Liver (tissue), 9 donors: ENCODE results near the gene PHF19. TPM values are rescaled to one million over a fixed set of nuclear protein-coding genes. Genes with fewer than 3 reads are reported as not detected.

ENCODE experiments used
- DNase-seq: peaks from one replicate; pipeline ENCODE4 v3.0.0-alpha.2; 2017; ENCODE audit warnings: low spot score
- H3K27ac ChIP-seq, 2 donors: one replicate each; pipeline ENCODE4 v1.7.0; 2013; ENCODE audit warnings: inconsistent platforms in 2 of 2, low read length in 2 of 2, control low read depth in 1 of 2, low read depth in 1 of 2, mild to moderate bottlenecking in 1 of 2
- H3K27me3 ChIP-seq, 4 donors: one replicate each; pipeline versions ENCODE4 v1.6.1 to v1.7.0; 2013; ENCODE audit warnings: low read length in 3 of 4, inconsistent platforms in 1 of 4, mild to moderate bottlenecking in 1 of 4, moderate library complexity in 1 of 4; ENCODE audit not compliant: control insufficient read depth in 4 of 4, insufficient read depth in 4 of 4
- H3K36me3 ChIP-seq, 4 donors: one replicate each; pipeline versions ENCODE4 v1.6.1 to v1.7.0; 2013; ENCODE audit warnings: low read length in 3 of 4, mild to moderate bottlenecking in 3 of 4, low read depth in 1 of 4, moderate library complexity in 1 of 4; ENCODE audit not compliant: control insufficient read depth in 4 of 4, insufficient read depth in 3 of 4
- H3K4me1 ChIP-seq, 4 donors: one replicate each; pipeline versions ENCODE4 v1.6.1 to v1.7.0; 2013; ENCODE audit warnings: low read length in 3 of 4, mild to moderate bottlenecking in 3 of 4, moderate library complexity in 1 of 4; ENCODE audit not compliant: control insufficient read depth in 4 of 4, insufficient read depth in 4 of 4
- H3K4me3 ChIP-seq, 3 donors: one replicate each; pipeline versions ENCODE4 v1.6.1 to v1.7.0; 2013; ENCODE audit warnings: low read length in 3 of 3, control low read depth in 1 of 3, low read depth in 1 of 3, mild to moderate bottlenecking in 1 of 3
- H3K9ac ChIP-seq, 2 donors: one replicate each; pipeline ENCODE4 v1.7.0; 2013; ENCODE audit warnings: low read length in 2 of 2, mild to moderate bottlenecking in 2 of 2, moderate library complexity in 2 of 2, control low read depth in 1 of 2, low read depth in 1 of 2
- H3K9me3 ChIP-seq, 4 donors: one replicate each; pipeline versions ENCODE4 v1.6.1 to v1.7.0; 2013; ENCODE audit warnings: low read length in 3 of 4; ENCODE audit not compliant: control insufficient read depth in 4 of 4
- CTCF ChIP-seq: fragments of 150-350 bp; IDR thresholded peaks from 2 replicates; pipeline ENCODE4 v1.5.1; 2017; ENCODE audit warnings: improper control_type of control experiment, low read depth, low read length; ENCODE audit not compliant: missing input control
- EGR1 ChIP-seq, 2 donors: IDR thresholded peaks; 2 replicates each; pipeline ENCODE4 v1.6.1; 2016 to 2018; ENCODE audit warnings: antibody characterized with exemption in 2 of 2, low read depth in 2 of 2
- FOXA2 ChIP-seq: IDR thresholded peaks from 2 replicates; pipeline ENCODE4 v1.6.1; 2016; ENCODE audit warnings: antibody characterized with exemption
- GABPA ChIP-seq, 2 donors: IDR thresholded peaks in 1 of 2; conservative IDR thresholded peaks in 1 of 2; 2 replicates each; pipeline ENCODE4 v1.6.1; 2016; ENCODE audit warnings: antibody characterized with exemption in 2 of 2, mild to moderate bottlenecking in 1 of 2, moderate library complexity in 1 of 2
- HNF4A ChIP-seq, 2 donors: conservative IDR thresholded peaks; 2 replicates each; pipeline ENCODE4 v1.6.1; 2016; ENCODE audit warnings: antibody characterized with exemption in 2 of 2, mild to moderate bottlenecking in 2 of 2
- HNF4G ChIP-seq: IDR thresholded peaks from 2 replicates; pipeline ENCODE4 v1.6.1; 2016; ENCODE audit warnings: antibody characterized with exemption
- JUND ChIP-seq, 2 donors: IDR thresholded peaks; 2 replicates each; pipeline ENCODE4 v1.6.1; 2016; ENCODE audit warnings: antibody characterized with exemption in 2 of 2
- MAX ChIP-seq: IDR thresholded peaks from 2 replicates; pipeline ENCODE4 v1.6.1; 2016; ENCODE audit warnings: antibody characterized with exemption
- RAD21 ChIP-seq, 2 donors: IDR thresholded peaks; 2 replicates each; pipeline ENCODE4 v1.6.1; 2016; ENCODE audit warnings: antibody characterized with exemption in 2 of 2, mild to moderate bottlenecking in 2 of 2
- REST ChIP-seq: IDR thresholded peaks from 2 replicates; pipeline ENCODE4 v1.6.1; 2016; ENCODE audit warnings: antibody characterized with exemption, mild to moderate bottlenecking
- RXRA ChIP-seq, 2 donors: IDR thresholded peaks; 2 replicates each; pipeline ENCODE4 v1.6.1; 2017 to 2018; ENCODE audit warnings: antibody characterized with exemption in 2 of 2, mild to moderate bottlenecking in 1 of 2
- SP1 ChIP-seq: IDR thresholded peaks from 2 replicates; pipeline ENCODE4 v1.6.1; 2018; ENCODE audit warnings: antibody characterized with exemption, mild to moderate bottlenecking
- TAF1 ChIP-seq: conservative IDR thresholded peaks from 2 replicates; pipeline ENCODE4 v1.6.1; 2016; ENCODE audit warnings: antibody characterized with exemption, mild to moderate bottlenecking
- YY1 ChIP-seq: IDR thresholded peaks from 2 replicates; pipeline ENCODE4 v1.6.1; 2016; ENCODE audit warnings: antibody characterized with exemption, mild to moderate bottlenecking
- WGBS: extraction: QIAGEN DNeasy Blood & Tissue Kit; methylation state at CpG from one replicate; pipeline ENCODE4 v1.1.7; 2013; 5-methylcytosine and 5-hydroxymethylcytosine counted together
- polyA plus RNA-seq, 2 donors: library from polyadenylated mRNA; stranded (reverse) in 1 of 2; unstranded in 1 of 2; fragments of 200-250 nt in 1 of 2; fragments of >200 nt in 1 of 2; fragmentation: Nextera tagmentation in 1 of 2; extraction: Ambion mirVana in 1 of 2; gene quantifications; one replicate each; pipeline versions ENCODE4 v1.2.1 to v1.2.3, GENCODE V29; 2013 to 2015
- total RNA-seq, 2 donors: library from RNA; depleted of rRNA; stranded (reverse); fragments of >200 nt; gene quantifications; one replicate each; pipeline ENCODE4 v1.2.3, GENCODE V29; 2014
- donor health status: healthy.
- donor health status: healthy.
- donor health status: healthy.
- donor health status: healthy.
- donor health status: healthy.

The PHF19 gene
- total and polyA plus RNA-seq, 4 donors = 1.9 to 16.0 (median 3.5) TPM

GRCh38 chr9:120841930-120842684, 34.9 kb downstream of the PHF19 start:
- Histone ChIP-seq H3K4me3 (peak overlapping the region; percentile 65 to 89 (median 67)), H3K27me3 (no peaks in the 10 kb centered on the region), H3K27ac (peak overlapping the region; percentile 95 to 96), H3K9me3 (no peaks in the 10 kb centered on the region), H3K36me3 (peaks cover 0 to 5% (median 2%) of the 10 kb centered on the region in 4 donors), H3K9ac (peak overlapping the region; percentile 66 to 82), H3K4me1 (peaks cover 2 to 22% (median 15%) of the 10 kb centered on the region in 4 donors)
- no peak for DNase-seq
- WGBS = 37% methylated on average over 18 of the region's 18 CpGs
- TF ChIP-seq RXRA (IDR thresholded peaks at IDR 0.05) (no peak), CTCF (no peak), MAX (no peak), FOXA2 (no peak), SP1 (no peak), HNF4A (conservative IDR thresholded peaks at IDR 0.05) (no peak), EGR1 (IDR thresholded peaks at IDR 0.05; ENCODE audit: low read depth in 2 of 2) (no peak), JUND (IDR thresholded peaks at IDR 0.05) (no peak), GABPA (IDR thresholded peaks at IDR 0.05 in 1 of 2, conservative IDR thresholded peaks at IDR 0.05 in 1 of 2) (no peak), REST (no peak), YY1 (no peak), HNF4G (no peak), RAD21 (IDR thresholded peaks at IDR 0.05) (no peak), TAF1 (no peak)

GRCh38 chr9:120839146-120839545, 37.8 kb downstream of the PHF19 start:
- 89% methylated on average over 2 of the region's 2 CpGs for WGBS
- H3K27me3 ChIP-seq = no peaks in the 10 kb centered on the region
- H3K36me3 ChIP-seq = peaks cover 0 to 9% (median 4%) of the 10 kb centered on the region in 4 donors
- H3K9ac ChIP-seq = no peak overlapping the region
- TF ChIP-seq SP1 (no peak), RAD21 (IDR thresholded peaks at IDR 0.05) (no peak), GABPA (IDR thresholded peaks at IDR 0.05 in 1 of 2, conservative IDR thresholded peaks at IDR 0.05 in 1 of 2) (no peak), HNF4A (conservative IDR thresholded peaks at IDR 0.05) (no peak)
- DNase-seq = no peak
- H3K4me3 ChIP-seq = no peak overlapping the region
- H3K4me1 ChIP-seq = peaks cover 2 to 18% (median 14%) of the 10 kb centered on the region in 4 donors
- no peak overlapping the region for H3K27ac ChIP-seq
- H3K9me3 ChIP-seq = no peaks in the 10 kb centered on the region
